Colonic mucosa (tissue), 4 donors: Measurements from ENCODE around the gene C3orf22. TPM values are rescaled to one million over a fixed set of nuclear protein-coding genes. Genes with fewer than 3 reads are reported as not detected.
A peak's percentile ranks its signal among the peaks of the same experiment; 100 is the strongest.

Experiments
- DNase-seq: peaks from one replicate; pipeline ENCODE4 v3.0.0-alpha.2; 2020
- H3K27ac ChIP-seq: fragments of 200-600 bp; one replicate; pipeline ENCODE4 v1.8.0; 2021
- H3K27me3 ChIP-seq: fragments of 200-600 bp; one replicate; pipeline ENCODE4 v1.8.0; 2021
- H3K36me3 ChIP-seq: fragments of 200-600 bp; one replicate; pipeline ENCODE4 v1.8.0; 2021
- H3K4me1 ChIP-seq: fragments of 200-600 bp; one replicate; pipeline ENCODE4 v1.8.0; 2021; ENCODE audit warnings: mild to moderate bottlenecking
- H3K4me3 ChIP-seq: fragments of 200-600 bp; one replicate; pipeline ENCODE4 v1.8.0; 2021
- H3K9ac ChIP-seq, 2 donors: one replicate each; pipeline ENCODE4 v1.7.0; 2013; ENCODE audit warnings: control low read depth in 2 of 2, low read depth in 2 of 2, low read length in 2 of 2
- H3K9me3 ChIP-seq: fragments of 200-600 bp; one replicate; pipeline ENCODE4 v1.8.0; 2021
- CTCF ChIP-seq: fragments of 200-600 bp; IDR thresholded peaks from one replicate; pipeline ENCODE4 v1.8.0; 2022; ENCODE audit warnings: antibody characterized with exemption, mild to moderate bottlenecking
- intact Hi-C: fragments of 100-400 bp; cut with DNase I; formaldehyde crosslinking; loops from one replicate; pipeline ENCODE4 v1.14.1; 2022
- total RNA-seq, 2 donors: library from RNA; stranded (reverse); fragmentation: NEBNext Ultra II Directional in 1 of 2; extraction: Animal tissue kit (Norgen Biotek cat#: 25700) in 1 of 2; gene quantifications; one replicate each; pipeline ENCODE4 v1.2.1, GENCODE V29; 2021
- donor health status: healthy.
- donor health status: DM: no; HTN: no; CAD: no.
- donor health status: DM: no; HTN: no; CAD: no.

C3orf22 gene
- total RNA-seq, 2 donors from 2014 or later = not detected

- no peak overlapping the region for H3K9ac ChIP-seq
- no peaks in the 10 kb centered on the region for H3K27me3 ChIP-seq
- no peak for TF ChIP-seq CTCF
- intact Hi-C loops = no loop called here
- no peak overlapping the region for H3K27ac ChIP-seq
- H3K9me3 ChIP-seq = no peaks in the 10 kb centered on the region
- H3K4me3 ChIP-seq = no peak overlapping the region
- H3K36me3 ChIP-seq = no peaks in the 10 kb centered on the region
- no peaks in the 10 kb centered on the region for H3K4me1 ChIP-seq
- no peak for DNase-seq
Measured at GRCh38 chr3:126567696-126568438, 9.1 kb upstream of the C3orf22 start.

- Histone ChIP-seq H3K27me3 (no peaks in the 10 kb centered on the region), H3K36me3 (no peaks in the 10 kb centered on the region), H3K4me3 (no peak overlapping the region), H3K9me3 (no peaks in the 10 kb centered on the region), H3K27ac (no peak overlapping the region), H3K9ac (no peak overlapping the region), H3K4me1 (no peaks in the 10 kb centered on the region)
- DNase-seq = no peak
- TF ChIP-seq CTCF = no peak
- intact Hi-C loops = no loop called here
Measured at GRCh38 chr3:126562737-126563276, 4.1 kb upstream of the C3orf22 start.

- H3K9me3 ChIP-seq = no peaks in the 10 kb centered on the region
- no peaks in the 10 kb centered on the region for H3K36me3 ChIP-seq
- H3K27ac ChIP-seq = no peak overlapping the region
- no peaks in the 10 kb centered on the region for H3K27me3 ChIP-seq
- TF ChIP-seq CTCF = no peak
- no peaks in the 10 kb centered on the region for H3K4me1 ChIP-seq
- intact Hi-C loops = no loop called here
- no peak overlapping the region for H3K9ac ChIP-seq
- no peak for DNase-seq
- H3K4me3 ChIP-seq = no peak overlapping the region
Measured at GRCh38 chr3:126557761-126558160, 971 bp downstream of the C3orf22 start.

GRCh38 chr3:126557415-126557745 is 1.4 kb downstream of the C3orf22 start:
- no peak overlapping the region for H3K27ac ChIP-seq
- no peak for TF ChIP-seq CTCF
- H3K27me3 ChIP-seq = no peaks in the 10 kb centered on the region
- H3K4me3 ChIP-seq = no peak overlapping the region
- H3K9ac ChIP-seq = no peak overlapping the region
- DNase-seq = peak; percentile 13
- H3K9me3 ChIP-seq = no peaks in the 10 kb centered on the region
- intact Hi-C loops = no loop called here
- H3K4me1 ChIP-seq = no peaks in the 10 kb centered on the region
- no peaks in the 10 kb centered on the region for H3K36me3 ChIP-seq

GRCh38 chr3:126556637-126557414 is 1.9 kb downstream of the C3orf22 start:
- H3K36me3 ChIP-seq = no peaks in the 10 kb centered on the region
- no peak for TF ChIP-seq CTCF
- H3K4me3 ChIP-seq = no peak overlapping the region
- no peaks in the 10 kb centered on the region for H3K27me3 ChIP-seq
- no peak for DNase-seq
- H3K27ac ChIP-seq = no peak overlapping the region
- H3K9ac ChIP-seq = no peak overlapping the region
- intact Hi-C loops = no loop called here
- no peaks in the 10 kb centered on the region for H3K4me1 ChIP-seq
- H3K9me3 ChIP-seq = no peaks in the 10 kb centered on the region
